AG04450 (cell line): ENCODE data around the gene CD79A. TPM values are rescaled to one million over a fixed set of nuclear protein-coding genes. Genes with fewer than 3 reads are reported as not detected.

ENCODE experiments used
- CTCF ChIA-PET: fragments of 300-600, 350-600 bp; formaldehyde crosslinking; extraction: SDS; loops from one replicate; lab custom pipeline; 2022; ENCODE audit warnings: antibody characterized with exemption, inconsistent platforms; lab: Charles Lee
- POLR2A ChIA-PET: fragments of 350-600 bp; formaldehyde crosslinking; extraction: SDS; loops from one replicate; lab custom pipeline; 2021; ENCODE audit warnings: antibody characterized with exemption, inconsistent platforms; lab: Yijun Ruan, JAX
- DNase-seq: peaks from one replicate; pipeline ENCODE4 v3.0.0-alpha.2; 2011; ENCODE audit warnings: low read depth, low spot score
- H3K27ac ChIP-seq: one replicate; pipeline ENCODE4 v1.5.1; 2012; ENCODE audit warnings: low read depth, low read length, control low read depth
- H3K27me3 ChIP-seq: one replicate; pipeline ENCODE4 v1.6.0; 2012; ENCODE audit warnings: low read length; ENCODE audit not compliant: control insufficient read depth, insufficient read depth
- H3K4me3 ChIP-seq: 2 replicates; pipeline ENCODE4 v1.5.1; 2011; ENCODE audit warnings: mild to moderate bottlenecking, low read depth, low read length, control low read depth
- H3K9me3 ChIP-seq: 2 replicates; pipeline ENCODE4 v1.5.1; 2012; ENCODE audit warnings: low read length; ENCODE audit not compliant: control insufficient read depth, insufficient read depth
- polyA minus RNA-seq: library from RNA; depleted of rRNA, polyadenylated mRNA; stranded (reverse); fragments of >200 nt; gene quantifications from 2 replicates; pipeline ENCODE4 v1.2.3, GENCODE V29; 2011; rRNA and poly(A)+ RNA removed
- polyA plus RNA-seq: library from polyadenylated mRNA; depleted of rRNA; stranded (reverse); fragments of >200 nt; gene quantifications from 2 replicates; pipeline ENCODE4 v1.2.3, GENCODE V29; 2011; rRNA removed
- TF ChIP-seq, protein P1 (sequence below): IDR thresholded peaks from 2 replicates; pipeline ENCODE4 v1.5.1; 2011; ENCODE audit warnings: low read depth, low read length, control low read depth, inconsistent platforms

Gene CD79A
- 0.20 and 0.36 TPM in 2 replicates for polyA plus RNA-seq
- polyA minus RNA-seq, result 0.55 TPM in 1 of 2 replicates, not detected in the other

GRCh38 chr19:41876847-41877832, at the start of gene CD79A:
Gene CD79A (plus strand): TSS chr19:41877279. CDS start chr19:41877305, 26 bp downstream.
- ChIA-PET POLR2A (no interaction called here), CTCF (no interaction called here)
- no peak for DNase-seq
- Histone ChIP-seq H3K27me3 (peaks cover 24% of the 10 kb centered on the region), H3K9me3 (no peaks in the 10 kb centered on the region), H3K27ac (no peak within 1 kb of the TSS), H3K4me3 (no peak within 1 kb of the TSS)
- TF ChIP-seq, protein P1, sequence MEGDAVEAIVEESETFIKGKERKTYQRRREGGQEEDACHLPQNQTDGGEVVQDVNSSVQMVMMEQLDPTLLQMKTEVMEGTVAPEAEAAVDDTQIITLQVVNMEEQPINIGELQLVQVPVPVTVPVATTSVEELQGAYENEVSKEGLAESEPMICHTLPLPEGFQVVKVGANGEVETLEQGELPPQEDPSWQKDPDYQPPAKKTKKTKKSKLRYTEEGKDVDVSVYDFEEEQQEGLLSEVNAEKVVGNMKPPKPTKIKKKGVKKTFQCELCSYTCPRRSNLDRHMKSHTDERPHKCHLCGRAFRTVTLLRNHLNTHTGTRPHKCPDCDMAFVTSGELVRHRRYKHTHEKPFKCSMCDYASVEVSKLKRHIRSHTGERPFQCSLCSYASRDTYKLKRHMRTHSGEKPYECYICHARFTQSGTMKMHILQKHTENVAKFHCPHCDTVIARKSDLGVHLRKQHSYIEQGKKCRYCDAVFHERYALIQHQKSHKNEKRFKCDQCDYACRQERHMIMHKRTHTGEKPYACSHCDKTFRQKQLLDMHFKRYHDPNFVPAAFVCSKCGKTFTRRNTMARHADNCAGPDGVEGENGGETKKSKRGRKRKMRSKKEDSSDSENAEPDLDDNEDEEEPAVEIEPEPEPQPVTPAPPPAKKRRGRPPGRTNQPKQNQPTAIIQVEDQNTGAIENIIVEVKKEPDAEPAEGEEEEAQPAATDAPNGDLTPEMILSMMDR, result no peak

DNA sequence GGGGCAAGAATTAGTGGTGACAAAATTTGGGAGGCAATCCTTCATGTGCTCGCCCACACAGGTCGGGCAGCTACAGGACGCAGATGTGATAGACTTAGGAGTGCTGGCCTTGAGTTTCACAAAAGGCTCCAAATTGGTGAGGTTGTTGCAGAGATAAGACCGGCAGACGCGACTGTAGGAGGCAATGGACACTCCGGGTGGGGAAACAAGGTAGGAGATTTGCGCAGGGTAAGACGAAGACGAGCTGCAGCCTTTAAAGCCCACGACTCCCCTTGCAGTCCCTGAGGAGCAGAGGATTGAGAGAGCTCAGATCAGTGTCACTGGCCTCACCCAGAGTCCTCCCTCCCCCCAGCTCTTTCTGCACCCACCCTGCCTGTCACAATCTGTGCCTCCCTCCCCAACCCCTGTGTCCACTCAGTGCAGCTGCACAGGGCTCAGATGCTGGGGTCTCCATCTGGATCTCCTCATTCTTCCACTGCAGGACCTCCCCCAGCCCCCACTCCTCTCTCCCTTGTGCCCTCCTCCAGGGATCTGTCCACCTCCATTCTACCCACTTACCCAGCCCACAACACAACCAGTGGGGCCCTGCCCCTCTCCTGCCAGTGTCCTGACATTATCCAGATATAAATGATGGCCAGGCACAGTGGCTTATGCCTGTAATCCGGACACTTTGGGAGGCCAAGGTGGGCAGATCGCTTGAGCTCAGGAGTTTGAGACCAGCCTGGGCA, 38.9 kb upstream of the CD79A start:
- Histone ChIP-seq H3K4me3 (no peak overlapping the region), H3K27me3 (peaks cover 19% of the 10 kb centered on the region), H3K27ac (no peak overlapping the region), H3K9me3 (no peaks in the 10 kb centered on the region)
- TF ChIP-seq, protein P1, result no peak
- CTCF ChIA-PET, result interaction anchor here (1.0 kb wide), 1 partner anchor 52 kb away, joined by 3 read pairs; no protein-coding TSS in a partner anchor
- POLR2A ChIA-PET, result no interaction called here
- no peak for DNase-seq

- no peak for DNase-seq
- Histone ChIP-seq H3K27me3 (peaks cover 19% of the 10 kb centered on the region), H3K9me3 (no peaks in the 10 kb centered on the region), H3K27ac (no peak overlapping the region), H3K4me3 (no peak overlapping the region)
- POLR2A ChIA-PET, result no interaction called here
- CTCF ChIA-PET, result no interaction called here
- TF ChIP-seq, protein P1, result no peak
Observed at GRCh38 chr19:41839211-41839610, 37.9 kb upstream of the CD79A start.

DNA sequence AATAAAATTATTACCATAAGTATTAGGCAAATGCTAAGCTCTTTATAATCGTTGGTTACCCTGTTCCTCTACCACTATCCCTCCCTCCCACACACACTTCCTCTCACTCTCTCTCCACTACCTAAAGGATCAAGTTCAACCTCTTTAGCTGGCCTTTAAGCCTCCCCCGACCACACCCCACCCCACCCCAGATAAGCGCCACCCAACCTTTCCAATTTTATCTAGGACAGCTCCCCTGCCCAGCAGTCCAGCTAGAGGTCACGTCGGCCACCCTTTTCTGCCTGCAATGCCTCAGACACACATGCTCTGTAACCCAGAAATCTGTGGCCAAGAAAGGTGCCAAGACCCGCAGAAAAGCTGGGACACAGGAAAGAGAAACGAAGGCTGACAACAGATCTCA, 33.7 kb upstream of the CD79A start:
- H3K27ac ChIP-seq, result no peak overlapping the region
- CTCF ChIA-PET, result interaction anchor here (0.6 kb wide), 1 partner anchor 86 kb away, joined by 3 read pairs; no protein-coding TSS in a partner anchor
- H3K27me3 ChIP-seq, result peaks cover 15% of the 10 kb centered on the region
- no peak overlapping the region for H3K4me3 ChIP-seq
- TF ChIP-seq, protein P1, result no peak
- DNase-seq, result no peak
- H3K9me3 ChIP-seq, result peaks cover 5% of the 10 kb centered on the region; the same call in 1 of the 2 replicates
- POLR2A ChIA-PET, result no interaction called here
